GM18873 (cell line): Measurements from ENCODE around the gene TSSK2.
A peak's percentile ranks its signal among the peaks of the same experiment; 100 is the strongest.

Experiments used
- ATAC-seq: cut with Tn5 transposase; IDR thresholded peaks from one replicate; pipeline ENCODE4 v1.9.1; 2021; ENCODE audit warnings: mild to moderate bottlenecking, moderate library complexity, moderate number of reproducible peaks; ENCODE audit not compliant: unreplicated experiment, low FRiP score

TSSK2 gene

DNA sequence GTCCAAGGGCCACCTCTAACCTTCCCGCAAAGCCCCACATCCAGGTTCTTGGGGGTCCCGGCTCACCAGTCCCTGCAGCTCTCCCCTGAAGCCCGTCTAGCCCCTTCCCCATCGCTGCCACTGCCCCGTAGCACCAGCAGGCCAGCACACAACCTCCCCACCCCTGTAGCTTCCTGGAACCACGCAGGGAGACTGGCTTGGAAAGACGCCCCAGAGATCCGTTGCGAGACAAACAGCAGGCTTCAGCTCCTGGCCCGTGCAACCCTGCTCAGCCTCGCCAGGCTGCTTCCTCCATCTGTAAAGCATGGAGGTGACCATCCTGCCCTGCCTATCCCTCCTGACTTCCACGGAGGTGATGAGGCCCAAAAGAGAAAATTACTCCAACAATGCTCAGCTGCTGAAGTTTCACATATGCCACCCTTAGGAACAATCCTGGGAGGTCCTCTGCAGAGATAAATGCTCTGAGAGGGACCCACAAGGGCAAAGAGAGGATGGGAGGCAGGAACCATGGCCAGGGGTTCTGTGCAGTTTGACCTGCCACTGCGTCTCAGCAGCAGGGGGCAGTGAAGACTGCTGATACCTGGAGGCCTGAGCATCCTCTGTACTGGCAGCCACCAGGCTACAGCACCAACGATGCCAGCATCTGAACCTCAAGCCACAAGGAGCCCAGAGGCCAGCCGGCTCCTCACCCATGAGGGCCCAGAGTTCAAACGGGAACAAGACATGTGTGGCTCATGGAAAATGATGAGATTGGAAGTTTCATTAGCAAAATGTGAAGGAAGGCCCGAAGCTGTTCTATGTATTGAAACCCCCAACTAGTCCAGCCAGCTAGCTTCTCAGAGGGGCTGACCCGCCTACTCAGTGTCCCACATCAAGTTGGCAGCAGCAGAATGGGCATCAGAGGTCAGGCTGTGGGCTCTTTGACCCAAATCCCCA, 25.0 kb upstream of the TSSK2 start:
- ATAC-seq, result no peak

DNA sequence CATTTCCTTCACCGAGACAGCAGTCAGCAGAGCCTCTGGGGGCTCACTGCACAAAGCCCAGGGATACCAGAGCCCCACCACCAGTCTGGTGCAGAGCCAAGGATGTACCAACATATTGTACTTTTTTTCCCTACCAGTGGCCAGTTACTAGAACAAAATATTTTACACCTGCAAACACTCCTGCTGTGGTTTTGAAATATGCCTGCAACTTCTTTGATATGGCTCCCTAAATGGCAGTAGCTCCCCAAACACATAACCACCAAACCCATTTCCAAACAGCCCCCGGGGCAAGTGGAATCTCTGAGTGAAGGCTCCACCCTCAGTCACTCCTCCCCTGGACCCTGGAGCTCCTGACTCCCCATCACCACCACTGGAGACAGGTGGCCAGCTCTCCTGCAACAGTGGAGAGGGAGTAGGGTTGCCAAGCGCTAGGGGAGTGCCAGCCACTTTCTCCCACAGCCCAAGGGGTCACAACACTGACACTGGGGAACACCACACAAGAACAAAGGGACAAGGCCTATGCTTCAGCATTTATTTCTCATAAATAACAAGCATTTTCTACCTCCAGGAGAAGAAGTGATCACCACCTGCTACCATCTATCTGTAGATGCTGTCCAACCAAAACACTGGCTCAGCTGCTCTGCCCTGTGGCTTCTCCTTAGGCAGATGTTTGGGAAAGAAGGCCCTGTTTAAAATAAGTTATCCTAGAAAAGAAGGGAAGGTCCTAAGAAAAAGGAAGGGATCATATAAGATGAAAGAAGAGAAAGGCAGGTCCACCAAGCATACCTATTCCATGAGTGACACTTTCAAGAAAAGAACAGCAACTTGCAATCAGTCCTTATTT, 24.0 kb upstream of the TSSK2 start:
- no peak for ATAC-seq

- ATAC-seq, result no peak
Observed at GRCh38 chr22:19107730-19108074, 23.4 kb upstream of the TSSK2 start.

DNA sequence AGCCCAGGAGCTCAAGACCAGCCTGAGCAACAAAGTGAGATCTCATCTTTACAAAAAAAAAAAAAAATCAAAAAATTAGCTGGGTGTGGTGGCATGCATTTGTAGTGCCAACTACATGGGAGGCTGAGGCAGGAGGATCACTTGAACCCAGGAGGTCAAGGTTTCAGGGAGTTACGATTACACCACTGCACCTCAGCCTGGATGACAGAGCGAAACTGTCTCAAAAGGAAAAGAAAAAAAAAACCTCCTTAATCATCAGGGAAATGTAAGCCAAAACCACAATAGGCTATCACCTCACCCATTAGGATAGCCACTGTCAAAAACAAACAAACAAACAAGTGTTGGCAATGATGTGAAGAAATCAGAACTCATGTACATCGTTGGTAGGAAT, 22.3 kb upstream of the TSSK2 start:
- no peak for ATAC-seq

GRCh38 chr22:19109198-19110063, 21.7 kb upstream of the TSSK2 start:
- peak; percentile 67 for ATAC-seq

DNA sequence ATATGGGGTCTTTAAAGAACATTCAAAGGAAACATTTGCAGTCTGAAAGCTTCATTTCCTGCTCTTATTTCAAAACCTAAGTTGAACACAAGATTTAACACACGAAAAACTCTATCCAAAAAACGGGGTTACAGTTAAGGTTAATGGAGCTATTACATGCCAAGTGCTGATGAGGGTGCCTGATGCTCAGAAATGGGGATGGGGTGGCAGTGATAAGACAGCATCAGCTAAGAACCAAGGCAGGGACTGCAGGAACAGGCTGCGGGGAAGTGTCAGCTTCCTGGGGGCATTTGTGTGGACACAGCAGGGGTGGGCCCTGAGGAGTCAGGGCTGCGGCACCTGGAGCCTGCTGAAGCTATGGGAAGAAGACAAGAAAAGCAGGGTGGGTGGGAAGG, 21.0 kb upstream of the TSSK2 start:
- no peak for ATAC-seq

DNA sequence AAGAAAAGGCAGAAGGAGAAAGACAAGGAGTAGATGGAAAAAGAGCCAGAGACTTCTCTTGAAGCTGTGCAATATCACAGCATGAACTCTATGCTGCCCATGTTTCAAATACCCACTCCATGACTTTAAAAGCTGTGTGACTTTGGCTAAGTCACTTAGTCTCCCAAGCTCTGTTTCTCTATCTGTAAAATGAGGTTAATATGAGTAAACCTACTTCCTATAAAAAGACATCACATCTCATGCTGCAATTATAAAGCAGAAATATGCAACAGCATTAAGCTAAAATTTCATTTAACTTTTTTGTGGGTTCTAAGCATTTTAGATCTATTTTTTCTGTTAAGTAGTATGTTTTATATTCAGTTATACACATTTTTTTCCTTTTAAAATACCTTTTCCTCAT, 20.5 kb upstream of the TSSK2 start:
- no peak for ATAC-seq

- no peak for ATAC-seq
Observed at GRCh38 chr22:19111140-19111539, 20.0 kb upstream of the TSSK2 start.

DNA sequence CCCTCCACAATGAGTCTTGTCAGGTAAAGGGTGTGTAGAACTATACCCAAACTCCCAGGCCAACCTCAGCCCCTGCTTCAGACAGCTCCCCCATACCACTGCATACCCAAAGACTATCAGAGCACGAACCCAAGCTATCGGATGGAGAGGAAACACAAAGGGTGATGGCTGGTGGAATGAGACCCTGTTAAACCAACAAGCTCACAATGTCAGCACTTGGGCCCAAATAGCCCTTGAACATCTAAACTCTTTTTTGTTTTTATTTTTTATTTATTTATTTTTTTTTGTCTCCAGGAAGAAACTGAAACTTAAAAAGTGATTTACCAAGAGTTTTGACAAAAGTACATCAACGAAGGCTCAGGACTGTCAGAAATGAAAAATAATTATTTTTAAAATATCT, 19.5 kb upstream of the TSSK2 start:
- ATAC-seq, result no peak

DNA sequence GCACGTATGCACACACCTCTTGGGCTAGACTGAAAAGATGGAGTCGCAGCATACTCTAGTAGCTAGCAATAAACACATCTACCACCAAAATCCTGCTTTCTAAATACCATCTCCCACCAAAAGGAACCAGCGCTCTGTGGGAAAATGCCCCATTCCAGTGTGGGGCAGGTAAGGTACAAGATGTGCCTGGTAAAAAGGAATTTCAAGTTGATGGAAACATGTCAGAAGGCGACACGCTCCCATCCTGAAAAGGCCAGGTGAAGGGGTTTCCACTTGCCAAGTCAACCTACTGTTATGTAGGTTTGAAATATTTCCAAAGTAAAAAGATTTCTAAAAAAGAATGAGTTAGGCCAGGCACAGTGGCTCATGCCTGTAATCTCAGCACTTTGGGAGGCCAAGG, 17.7 kb upstream of the TSSK2 start:
- ATAC-seq, result no peak

DNA sequence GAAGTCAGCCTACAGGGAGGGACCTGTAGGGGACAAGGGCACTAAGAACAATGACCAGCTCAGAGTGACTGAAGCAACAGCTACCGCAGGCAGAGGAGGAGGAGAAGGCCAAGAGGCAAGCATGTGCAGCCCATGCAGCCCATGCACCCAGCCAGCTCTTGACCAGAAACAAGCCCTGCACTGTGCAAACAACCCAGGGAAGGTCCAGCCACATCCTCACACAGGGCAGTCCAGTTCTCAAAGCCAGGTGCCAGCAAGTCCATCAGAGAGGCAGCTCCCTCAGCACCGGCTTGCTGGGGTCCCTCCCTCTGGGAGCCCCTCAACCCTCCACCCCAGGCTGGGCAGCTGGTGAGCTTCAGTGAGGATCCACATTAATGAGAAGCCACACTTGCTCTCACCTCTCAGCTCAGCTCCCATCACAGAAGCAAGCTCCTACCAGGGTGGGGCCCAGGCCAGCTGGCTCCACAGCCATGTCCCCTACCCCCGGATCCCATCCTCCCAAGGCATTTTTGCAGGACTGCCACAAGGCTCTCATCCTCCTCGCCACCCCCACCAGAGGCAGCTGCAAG, 16.0 kb upstream of the TSSK2 start:
- no peak for ATAC-seq

DNA sequence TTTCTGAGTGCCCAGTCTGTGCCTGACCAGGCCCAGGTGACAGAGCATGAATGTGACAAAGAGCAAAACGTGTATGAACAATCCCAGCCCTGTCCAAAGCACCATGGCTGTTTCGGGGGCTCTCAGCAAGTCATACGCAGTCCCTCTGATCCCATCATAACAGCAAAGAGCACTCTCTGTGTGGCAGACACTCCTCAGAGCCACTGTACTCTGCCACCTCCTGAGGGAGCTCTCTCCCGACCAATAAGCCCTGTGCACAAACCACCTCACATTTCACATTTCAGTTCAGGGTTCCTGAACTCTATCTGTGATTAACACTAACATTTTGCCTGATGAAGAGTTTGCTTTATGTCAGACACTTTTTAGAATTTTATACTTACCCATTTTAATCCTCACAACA, 15.5 kb upstream of the TSSK2 start:
- no peak for ATAC-seq

DNA sequence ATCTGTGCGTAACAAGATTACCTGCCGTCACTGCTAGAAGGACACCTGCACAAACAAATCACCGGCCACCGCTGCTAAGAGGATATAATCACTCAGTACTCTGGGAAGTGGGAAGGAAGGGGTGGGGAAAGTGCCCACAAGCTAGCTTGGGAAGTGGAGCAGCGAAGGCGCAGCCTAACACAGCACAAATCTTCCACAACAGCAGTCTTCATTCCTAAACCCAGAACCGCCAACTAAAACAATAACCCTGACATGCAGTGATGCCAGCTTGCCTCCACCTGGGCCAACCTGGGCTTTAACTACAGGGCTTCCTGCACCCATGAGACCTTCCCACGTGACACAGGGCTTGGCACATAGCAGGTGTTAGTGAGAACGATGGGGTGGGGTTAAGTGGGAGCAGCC, 14.0 kb upstream of the TSSK2 start:
- ATAC-seq, result no peak

- no peak for ATAC-seq
Observed at GRCh38 chr22:19118329-19118880, 12.7 kb upstream of the TSSK2 start.

DNA sequence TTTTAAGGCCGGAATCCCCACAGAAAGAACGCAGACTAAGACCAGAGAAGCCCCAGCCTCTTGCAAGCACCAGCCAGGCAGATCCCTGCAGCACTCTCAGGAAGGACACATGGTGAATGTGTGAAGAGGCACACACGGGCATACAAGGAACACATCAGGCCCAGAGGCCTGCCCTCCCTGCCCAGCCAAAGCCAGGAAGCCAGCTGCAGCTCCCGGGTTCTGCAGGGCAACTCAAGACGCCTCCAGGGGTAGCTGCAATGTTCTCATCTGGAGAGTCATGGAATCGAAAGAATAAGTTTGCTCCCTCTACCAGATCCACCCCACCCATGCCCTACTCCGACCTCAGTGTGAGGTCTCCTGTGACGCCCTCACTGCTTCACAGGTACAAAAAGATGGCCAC, 11.2 kb upstream of the TSSK2 start:
- ATAC-seq, result no peak

DNA sequence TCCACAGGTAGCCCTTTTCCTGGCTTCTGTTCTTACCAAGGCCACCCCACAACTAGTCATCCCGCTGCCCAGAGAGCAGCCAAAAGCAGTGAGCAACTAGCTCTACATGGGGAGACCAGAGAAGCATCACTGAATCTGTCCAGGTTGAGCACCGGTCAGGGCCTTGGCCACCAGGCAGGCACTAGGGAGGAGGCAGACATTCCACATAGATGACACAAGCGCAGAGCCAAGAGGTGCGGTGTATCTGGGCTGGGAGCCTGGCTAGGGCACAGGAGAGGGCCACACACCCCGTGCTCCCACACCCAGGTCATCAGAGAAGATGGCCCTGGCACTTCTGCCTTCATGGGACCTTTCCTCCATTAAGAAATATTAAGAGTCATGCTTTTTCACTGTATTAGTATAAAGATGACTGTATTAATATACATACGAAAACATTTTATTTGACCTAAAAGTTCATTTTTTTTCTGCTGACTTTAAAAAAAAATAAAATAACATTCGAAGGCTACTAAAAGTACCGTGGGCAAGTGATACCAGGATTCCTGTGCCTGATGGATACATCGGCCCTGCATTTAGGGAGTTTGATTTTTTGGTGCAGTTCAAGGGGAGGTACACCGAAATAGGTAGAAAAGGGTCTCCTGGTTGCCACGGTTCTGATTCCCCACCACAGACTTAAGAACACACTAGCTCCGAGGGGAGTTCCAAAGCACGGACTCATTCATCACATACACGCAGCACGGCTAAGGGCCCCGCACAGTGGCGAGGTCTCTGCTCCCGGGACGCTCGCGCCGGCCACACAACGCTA, 10.1 kb upstream of the TSSK2 start:
- ATAC-seq, result no peak

DNA sequence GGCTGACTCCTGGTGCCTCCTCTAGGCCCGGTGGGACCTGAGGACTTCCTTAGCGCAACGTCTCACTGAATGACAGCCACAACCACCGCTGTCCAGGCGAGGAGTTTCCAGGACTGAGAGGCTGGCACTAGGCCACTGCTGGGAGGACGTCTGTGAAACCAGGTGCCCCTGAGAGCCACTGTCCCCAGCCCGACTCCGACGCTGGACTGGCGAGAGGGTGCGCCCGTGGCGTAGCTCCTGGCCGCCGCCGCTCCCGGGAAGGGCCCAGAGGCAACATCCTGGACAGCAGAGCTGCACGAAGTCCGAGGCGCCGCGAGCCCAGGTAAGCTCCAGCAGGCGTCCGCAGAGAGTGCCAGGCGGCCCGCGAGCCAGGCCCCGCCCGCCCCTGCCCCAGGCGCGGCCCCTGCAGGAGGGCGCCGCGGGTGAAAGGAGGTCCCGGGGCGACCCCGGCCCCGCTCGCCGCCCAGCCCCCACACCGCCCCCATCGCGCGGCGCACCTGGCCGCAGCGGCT, 9.4 kb upstream of the TSSK2 start:
- peak; percentile 13 for ATAC-seq

GRCh38 chr22:19122143-19122751, 8.9 kb upstream of the TSSK2 start, which contains the start of gene DGCR2:
Gene DGCR2, minus strand, starts transcription at chr22:19122412. Its CDS starts 206 bp downstream, at chr22:19122206.
- ATAC-seq, result peak; percentile 54
